ENCODE results near the gene MRPL41.

- TF ChIP-seq CTCF (IDR thresholded peaks at IDR 0.05; ENCODE audit: poor library complexity, severe bottlenecking) (no peak), EP300 (conservative IDR thresholded peaks at IDR 0.05; ENCODE audit: poor library complexity, severe bottlenecking) (no peak), POLR2AphosphoS5 (IDR thresholded peaks at IDR 0.05) (no peak), MXI1 (conservative IDR thresholded peaks at IDR 0.05; ENCODE audit: poor library complexity, severe bottlenecking) (no peak)
These were observed 46.1 kb upstream of the MRPL41 start for GRCh38 chr9:137505421-137506140.
